Heart right ventricle (tissue), 16 donors: ENCODE measurements around the gene PIK3CG. TPM values are rescaled to one million over a fixed set of nuclear protein-coding genes. Genes with fewer than 3 reads are reported as not detected.

Source experiments
- ATAC-seq, 8 donors: fragments of 200-7000 bp; cut with Tn5 transposase; one replicate each; pipeline ENCODE4 v1.9.1; 2020; ENCODE audit warnings: mild to moderate bottlenecking in 8 of 8, moderate library complexity in 8 of 8, moderate number of reproducible peaks in 1 of 8
- DNase-seq, 2 donors: peaks; one replicate each; pipeline ENCODE4 v3.0.0-alpha.2; 2020
- H3K27ac ChIP-seq, 10 donors: fragments of 200-600 bp; sonication (generic) in 2 of 10; one replicate each; pipeline versions ENCODE4 v1.5.0 to v1.8.0; 2020 to 2022; ENCODE audit warnings: mild to moderate bottlenecking in 3 of 10
- H3K27me3 ChIP-seq, 7 donors: fragments of 200-600 bp; one replicate each; pipeline ENCODE4 v1.8.0; 2021 to 2022; ENCODE audit warnings: mild to moderate bottlenecking in 2 of 7
- H3K36me3 ChIP-seq, 9 donors: fragments of 200-600 bp; sonication (generic) in 1 of 9; one replicate each; pipeline versions ENCODE4 v1.5.0 to v1.8.0; 2020 to 2022; ENCODE audit warnings: mild to moderate bottlenecking in 2 of 9
- H3K4me1 ChIP-seq, 9 donors: fragments of 200-600 bp; sonication (generic) in 1 of 9; one replicate each; pipeline versions ENCODE4 v1.5.0 to v1.8.0; 2020 to 2022; ENCODE audit warnings: mild to moderate bottlenecking in 4 of 9
- H3K4me3 ChIP-seq, 10 donors: fragments of 200-600 bp; sonication (generic) in 2 of 10; one replicate each; pipeline versions ENCODE4 v1.5.0 to v1.8.0; 2020 to 2022; ENCODE audit warnings: mild to moderate bottlenecking in 7 of 10, moderate library complexity in 2 of 10
- H3K9me3 ChIP-seq, 11 donors: fragments of 200-600 bp in 10 of 11; sonication (generic) in 2 of 11; one replicate each; pipeline versions ENCODE4 v1.5.0 to v1.8.0; 2013 to 2022; ENCODE audit warnings: mild to moderate bottlenecking in 2 of 11, control low read depth in 1 of 11, moderate library complexity in 1 of 11
- CTCF ChIP-seq, 9 donors: fragments of 200-600 bp; sonication (generic) in 2 of 9; IDR thresholded peaks; one replicate each; pipeline versions ENCODE4 v1.5.0 to v1.8.0; 2021 to 2022; ENCODE audit warnings: antibody characterized with exemption in 9 of 9, mild to moderate bottlenecking in 5 of 9, moderate library complexity in 1 of 9
- WGBS, 2 donors: extraction: QIAGEN DNeasy Blood & Tissue Kit; methylation state at CpG; one replicate each; pipeline ENCODE4 v1.1.7; 2013; ENCODE audit warnings: inconsistent platforms in 1 of 2; 5-methylcytosine and 5-hydroxymethylcytosine counted together
- intact Hi-C, 10 donors: fragments of 100-400 bp; cut with DNase I; formaldehyde crosslinking; loops; one replicate each; pipeline versions ENCODE4 v1.11.1 to v1.14.2; 2022
- polyA plus RNA-seq, 2 donors: library from polyadenylated mRNA; stranded (reverse); fragments of 200-250 nt; gene quantifications; one replicate each; pipeline ENCODE4 v1.2.3, GENCODE V29; 2013
- total RNA-seq, 10 donors: library from RNA; stranded (reverse); fragmentation: NEBNext Ultra II Directional in 3 of 10; extraction: Animal tissue kit (Norgen Biotek cat#: 25700) in 3 of 10; gene quantifications; one replicate each; pipeline versions ENCODE4 v1.2.1 to v1.2.4, GENCODE V29; 2021 to 2023
- donor health status: Arrhythmogenic right ventricular cardiomyopathy.
- donor health status: ischemic (EF 13 %, LVEDD 7.1; RV severe dilation, severe dysfunction).
- donor health status: healthy with polysubstance abuse.
- donor health status: DM: no; HTN: yes; CAD: no.
- donor health status: DM: no; HTN: no; CAD: no.
- donor health status: ischemic (EF 25% LVEDD 6.9; RV normal size, moderate dysfunction).
- donor health status: ischemic (EF 25% LVEDD 5.7; RV mildly dilated, moderate dysfunction).
- donor health status: healthy.
- donor health status: DM: yes; HTN: yes; CAD: no.
- donor health status: Ischemic cardiomyopathy.
- donor health status: ischemic (EF 35%, LVEDD 5.7; RV mildly dilated, moderate dysfunction).
- donor health status: nonischemic (EF 11% LVEDD 7.7; RV severe dilation, severe dysfunction).
- donor health status: DM: yes; HTN: yes; CAD: no.
- donor health status: PGD.
- donor health status: ischemic (EF 29% LVEDD 5.4; RV normal size, mild dysfunction).
- donor health status: nonischemic (EF 23%, LVEDD 6.1; RV moderate dilation, normal function).

Gene PIK3CG
- total and polyA plus RNA-seq, 12 donors: 0.16 to 6.8 (median 2.0) TPM

- Histone ChIP-seq H3K27me3 (no peaks in the 10 kb centered on the region), H3K36me3 (peaks cover 0 to 100% (median 4%) of the 10 kb centered on the region in 9 donors), H3K4me1 (peaks cover 0 to 2% (median 0%) of the 10 kb centered on the region in 9 donors), H3K27ac (no peak overlapping the region), H3K9me3 (no peaks in the 10 kb centered on the region), H3K4me3 (no peak overlapping the region)
- WGBS, 2 donors: 80 to 89% methylated on average over 2 of the region's 2 CpGs
- TF ChIP-seq CTCF (IDR thresholded peaks at IDR 0.05): no peak
- no peak for ATAC-seq
- intact Hi-C loops: no loop called here
- no peak for DNase-seq
Observed at GRCh38 chr7:106883456-106884026, 18.5 kb downstream of the PIK3CG start.

- ATAC-seq (no peak), DNase-seq (no peak)
- H3K27me3 ChIP-seq: no peaks in the 10 kb centered on the region
- no peak overlapping the region for H3K4me3 ChIP-seq
- WGBS, 2 donors: 92 to 94% methylated on average over 4 of the region's 4 CpGs
- no peak for TF ChIP-seq CTCF (IDR thresholded peaks at IDR 0.05)
- no peak overlapping the region for H3K27ac ChIP-seq
- peaks cover 0 to 100% (median 4%) of the 10 kb centered on the region in 9 donors for H3K36me3 ChIP-seq
- no peaks in the 10 kb centered on the region for H3K4me1 ChIP-seq
- H3K9me3 ChIP-seq: no peaks in the 10 kb centered on the region
- intact Hi-C loops: no loop called here
Observed at GRCh38 chr7:106885652-106886051, 20.6 kb downstream of the PIK3CG start.

- Histone ChIP-seq H3K36me3 (peaks cover 0 to 100% (median 4%) of the 10 kb centered on the region in 9 donors), H3K4me3 (no peak overlapping the region)
Observed at GRCh38 chr7:106887421-106887820, 22.3 kb downstream of the PIK3CG start.

GRCh38 chr7:106888204-106888603 is 23.1 kb downstream of the PIK3CG start:
- no peaks in the 10 kb centered on the region for H3K27me3 ChIP-seq
- H3K4me1 ChIP-seq: no peaks in the 10 kb centered on the region
- H3K36me3 ChIP-seq: peaks cover 0 to 100% (median 4%) of the 10 kb centered on the region in 9 donors
- no peak for ATAC-seq
- no peak overlapping the region for H3K27ac ChIP-seq
- no peak for TF ChIP-seq CTCF (IDR thresholded peaks at IDR 0.05)
- H3K4me3 ChIP-seq: no peak overlapping the region
- DNase-seq: no peak
- no peaks in the 10 kb centered on the region for H3K9me3 ChIP-seq
- intact Hi-C loops: no loop called here
- WGBS, 2 donors: 89% methylated on average over 5 of the region's 5 CpGs

More at GRCh38 chr7:106887421-106887820, 22.3 kb downstream of the PIK3CG start:
- WGBS, 2 donors: 43 to 48% methylated on average over 1 of the region's 1 CpG
- Histone ChIP-seq H3K9me3 (no peaks in the 10 kb centered on the region), H3K27ac (no peak overlapping the region), H3K4me1 (no peaks in the 10 kb centered on the region), H3K27me3 (no peaks in the 10 kb centered on the region)
- no peak for TF ChIP-seq CTCF (IDR thresholded peaks at IDR 0.05)
- no peak for DNase-seq
- intact Hi-C loops: no loop called here
- no peak for ATAC-seq
